HK-2 (cell line): ENCODE results near the gene GNA14.
"Not testable (repeated sequence)": the region's sequence is repeated elsewhere in the genome, so short reads cannot be mapped to it uniquely, and the experiment has no call there.

Source experiments
- DNase-seq: peaks from one replicate; pipeline ENCODE4 v3.0.0-alpha.2; 2018; ENCODE audit not compliant: unreplicated experiment

GNA14 gene

GRCh38 chr9:77402286-77402685, 245.8 kb downstream of the GNA14 start:
- DNase-seq: no peak

GRCh38 chr9:77399964-77400363, 248.2 kb downstream of the GNA14 start:
- no peak for DNase-seq

- DNase-seq: not testable (repeated sequence)
Measured at GRCh38 chr9:77398581-77398980, 249.5 kb downstream of the GNA14 start.

DNA sequence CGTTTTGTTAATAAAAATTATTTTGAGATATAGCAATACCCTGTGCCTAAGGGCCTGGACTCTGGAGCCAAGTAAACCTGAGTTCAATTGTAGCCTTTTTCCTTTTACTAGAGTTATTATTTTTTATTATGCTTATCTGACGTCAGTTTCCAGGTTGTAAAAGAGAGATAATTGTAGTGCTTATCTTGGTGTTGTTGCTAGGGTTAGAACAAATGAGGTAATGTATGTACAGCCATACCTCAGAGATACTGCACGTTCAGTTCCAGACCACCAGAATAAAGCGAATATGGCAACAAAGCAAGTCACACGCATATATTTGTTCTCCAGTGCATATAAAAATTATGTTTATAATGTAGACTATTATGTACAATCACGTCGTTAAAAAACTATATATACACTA, 255.8 kb downstream of the GNA14 start:
- no peak for DNase-seq

DNA sequence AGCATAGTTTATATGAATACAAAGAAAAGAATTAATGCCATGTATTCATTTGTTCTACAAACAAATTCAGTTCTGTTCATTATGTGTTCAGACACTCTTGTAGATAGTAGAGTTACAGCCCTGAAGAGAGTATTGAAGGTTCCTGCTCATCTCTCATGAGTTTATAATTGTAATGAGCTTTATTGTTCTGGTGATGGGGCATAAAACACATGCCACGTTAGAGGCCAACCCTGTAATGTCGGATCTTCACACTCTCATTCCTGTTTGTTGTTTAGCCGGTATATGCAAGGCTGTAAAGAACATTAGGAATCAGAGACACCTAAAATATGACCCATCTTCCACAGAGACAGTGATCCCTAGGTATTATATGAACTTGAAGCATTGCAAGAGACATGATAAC, 256.3 kb downstream of the GNA14 start:
- DNase-seq: no peak

GRCh38 chr9:77386187-77386586, 261.9 kb downstream of the GNA14 start:
- DNase-seq: no peak

DNA sequence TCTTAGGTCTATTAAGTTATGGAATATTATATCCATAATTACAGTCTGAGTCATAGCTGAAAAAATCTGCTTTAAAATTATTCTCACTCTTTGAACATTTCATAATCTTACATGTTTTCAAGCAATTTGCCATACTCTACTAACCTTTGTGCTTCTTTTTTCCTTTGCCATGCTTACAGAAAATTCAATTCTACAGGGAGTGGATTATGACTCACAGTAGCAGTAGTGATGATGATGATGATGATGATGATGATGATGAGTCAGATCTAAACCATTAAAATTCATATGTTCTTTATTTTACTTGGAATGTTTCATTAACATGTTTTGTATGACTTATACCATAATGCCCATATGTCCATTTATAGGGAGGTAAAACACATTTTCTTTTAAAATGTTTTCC, 263.7 kb downstream of the GNA14 start:
- no peak for DNase-seq

- no peak for DNase-seq
Measured at GRCh38 chr9:77375956-77376532, 272.1 kb downstream of the GNA14 start.

DNA sequence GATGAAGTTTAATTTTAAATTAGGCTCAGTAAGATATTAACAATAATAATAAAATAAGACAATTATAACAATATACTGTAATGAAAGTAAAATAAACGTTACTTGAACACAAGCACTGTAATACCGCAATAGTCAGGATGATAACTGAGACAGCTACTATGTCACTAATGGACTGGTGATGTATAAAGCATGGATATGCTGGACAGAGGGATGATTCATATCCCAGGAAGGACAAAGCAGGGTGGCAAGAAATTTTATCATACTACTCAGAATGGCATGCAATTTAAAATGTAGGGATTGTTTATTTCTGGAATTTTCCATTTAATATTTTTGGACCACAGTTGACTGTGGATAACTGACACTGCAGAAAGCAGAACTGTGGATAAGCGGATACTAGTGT, 273.9 kb downstream of the GNA14 start:
- no peak for DNase-seq
